ENCODE measurements around the gene PSG11.
A peak's percentile ranks its signal among the peaks of the same experiment; 100 is the strongest.
"Not testable (repeated sequence)": the region's sequence is repeated elsewhere in the genome, so short reads cannot be mapped to it uniquely, and the experiment has no call there.

Gene PSG11

GRCh38 chr19:43026369-43026768, at the start of gene PSG11:
Gene PSG11, minus strand, starts transcription at chr19:43026469. Its CDS starts 97 bp downstream, at chr19:43026372.
- DNase-seq, result not testable (repeated sequence)

GRCh38 chr19:43062418-43062817, 36.1 kb upstream of the PSG11 start:
- not testable (repeated sequence) for DNase-seq

- DNase-seq, result not testable (repeated sequence)
Measured at GRCh38 chr19:43061326-43061725, 35.1 kb upstream of the PSG11 start.

GRCh38 chr19:43060254-43060653, 34.0 kb upstream of the PSG11 start:
- DNase-seq, result not testable (repeated sequence)

GRCh38 chr19:43059482-43059881, 33.2 kb upstream of the PSG11 start:
- not testable (repeated sequence) for DNase-seq

- not testable (repeated sequence) for DNase-seq
Measured at GRCh38 chr19:43058440-43058839, 32.2 kb upstream of the PSG11 start.

- not testable (repeated sequence) for DNase-seq
Measured at GRCh38 chr19:43047966-43048365, 21.7 kb upstream of the PSG11 start.

GRCh38 chr19:43046578-43046977, 20.3 kb upstream of the PSG11 start:
- DNase-seq, result not testable (repeated sequence)

GRCh38 chr19:43043492-43044180, 17.4 kb upstream of the PSG11 start:
- DNase-seq, result not testable (repeated sequence)

- peak; percentile 17 for DNase-seq
Measured at GRCh38 chr19:43031645-43032044, 5.4 kb upstream of the PSG11 start.

- no peak for DNase-seq
Measured at GRCh38 chr19:43028866-43029265, 2.6 kb upstream of the PSG11 start.

- not testable (repeated sequence) for DNase-seq
Measured at GRCh38 chr19:43027985-43028384, 1.7 kb upstream of the PSG11 start.

GRCh38 chr19:43027061-43027460, 792 bp upstream of the PSG11 start:
- DNase-seq, result not testable (repeated sequence)

GRCh38 chr19:43022098-43022497, 4.2 kb downstream of the PSG11 start:
- DNase-seq, result peak; percentile 69

- peak; percentile 53 for DNase-seq
Measured at GRCh38 chr19:43021629-43022028, 4.6 kb downstream of the PSG11 start.

- DNase-seq, result not testable (repeated sequence)
Measured at GRCh38 chr19:43019588-43019987, 6.7 kb downstream of the PSG11 start.

GRCh38 chr19:43005841-43006240, 20.4 kb downstream of the PSG11 start:
- DNase-seq, result not testable (repeated sequence)

- not testable (repeated sequence) for DNase-seq
Measured at GRCh38 chr19:43004846-43005245, 21.4 kb downstream of the PSG11 start.

- not testable (repeated sequence) for DNase-seq
Measured at GRCh38 chr19:43003634-43004033, 22.6 kb downstream of the PSG11 start.

- not testable (repeated sequence) for DNase-seq
Measured at GRCh38 chr19:43002948-43003347, 23.3 kb downstream of the PSG11 start.

- not testable (repeated sequence) for DNase-seq
Measured at GRCh38 chr19:42996161-42996560, 30.1 kb downstream of the PSG11 start.

- not testable (repeated sequence) for DNase-seq
Measured at GRCh38 chr19:42992029-42992604, 34.2 kb downstream of the PSG11 start.

GRCh38 chr19:42989851-42990250, 36.4 kb downstream of the PSG11 start:
- no peak for DNase-seq

GRCh38 chr19:42989186-42989585, 37.1 kb downstream of the PSG11 start:
- not testable (repeated sequence) for DNase-seq
